Measurements from ENCODE around the gene TTLL1. TPM values are rescaled to one million over a fixed set of nuclear protein-coding genes. Genes with fewer than 3 reads are reported as not detected.

The TTLL1 gene
- total and polyA plus RNA-seq, 2 of the 4 experiments (the other 2 are of a cell fraction): 10.8 to 13.2 TPM

DNA sequence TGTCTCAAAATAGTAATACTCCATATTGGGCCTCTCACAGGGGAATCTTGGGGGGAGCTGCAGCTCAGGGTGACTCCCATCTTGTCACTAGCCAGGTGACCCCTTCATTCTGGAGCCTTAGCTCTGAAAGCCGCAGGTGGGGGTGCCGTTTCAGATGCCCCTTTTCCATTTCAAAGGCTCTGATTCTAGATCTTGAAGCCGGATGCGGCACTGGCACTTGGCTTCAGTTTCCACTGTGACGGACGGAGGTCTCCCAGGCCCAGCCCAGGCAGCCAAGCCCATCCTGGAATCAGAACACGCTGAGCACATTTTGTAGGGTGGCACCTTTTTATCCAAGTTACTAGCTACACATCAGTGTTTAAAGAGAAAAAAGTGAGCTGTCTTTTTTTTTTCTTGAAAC is 27.7 kb upstream of the TTLL1 start:
- H3K79me1 ChIP-seq (ENCODE audit: low read depth in 1 of 2, low read length in 2 of 2): no peaks in the 10 kb centered on the region
- no peak overlapping the region for H3K23ac ChIP-seq (ENCODE audit: low read depth, low read length)
- no peak overlapping the region for H3K9ac ChIP-seq (ENCODE audit: low read depth, low read length)
- BruUV-seq (replicated peaks): no TSS peak
- H3K36me3 ChIP-seq (ENCODE audit: control insufficient read depth, insufficient read depth, low read length): no peaks in the 10 kb centered on the region
- H3K4ac ChIP-seq (ENCODE audit: low read depth, low read length): no peak overlapping the region
- H3K56ac ChIP-seq (ENCODE audit: extremely low read depth, insufficient read depth, low read length): no peak overlapping the region
- no peak overlapping the region for H2BK20ac ChIP-seq (ENCODE audit: low read depth, low read length)
- no peaks in the 10 kb centered on the region for H3K9me1 ChIP-seq (ENCODE audit: insufficient read depth, low read length)
- H2AFZ ChIP-seq (replicated peaks; ENCODE audit: low read length, poor library complexity): no peak overlapping the region
- no peak overlapping the region for H3K4me2 ChIP-seq (ENCODE audit: low read depth, low read length)
- H3K9me3 ChIP-seq (ENCODE audit: control insufficient read depth, insufficient read depth, low read length): no peaks in the 10 kb centered on the region
- DNase-seq (no peak), ATAC-seq (ENCODE audit: low read depth) (no peak)
- dilution Hi-C loops (cut with HindIII; ENCODE audit: low sequenced_read_pairs, unreplicated experiment) (no loop called here), in situ Hi-C loops (cut with MboI; ENCODE audit: low sequenced_read_pairs) (no loop called here), intact Hi-C loops (cut with micrococcal nuclease) (no loop called here)
- no peak overlapping the region for H2BK120ac ChIP-seq (ENCODE audit: low read depth, low read length)
- H3K27ac ChIP-seq (ENCODE audit: insufficient read depth, low read length): no peak overlapping the region
- no peak overlapping the region for H4K8ac ChIP-seq (ENCODE audit: low read depth in 2 of 2, low read length in 2 of 2)
- no peak overlapping the region for H2AK5ac ChIP-seq (ENCODE audit: low read depth, low read length)
- no peak overlapping the region for H2BK5ac ChIP-seq (ENCODE audit: low read depth, low read length, poor library complexity, severe bottlenecking)
- no peak overlapping the region for H4K5ac ChIP-seq (ENCODE audit: low read depth, low read length)
- H4K91ac ChIP-seq (ENCODE audit: insufficient read depth, low read depth, low read length): no peak overlapping the region
- no peak overlapping the region for H2AK9ac ChIP-seq (replicated peaks; ENCODE audit: low read depth, low read length, poor library complexity)
- no peaks in the 10 kb centered on the region for H4K20me1 ChIP-seq (ENCODE audit: insufficient read depth, low read length)
- 73% methylated on average over 3 of the region's 7 CpGs; no CpG with 5 or more reads in 1 of the 2 experiments for WGBS, 2 experiments (ENCODE audit: extremely low coverage in 2 of 2, insufficient read length in 1 of 2)
- ChIA-PET POLR2A (ENCODE audit: unreplicated experiment) (no interaction called here), CTCF (no interaction called here)
- no peaks in the 10 kb centered on the region for H3K4me1 ChIP-seq (ENCODE audit: control insufficient read depth, insufficient read depth, low read length)
- H3K14ac ChIP-seq (replicated peaks; ENCODE audit: low read depth, low read length): no peak overlapping the region
- H2BK15ac ChIP-seq (ENCODE audit: low read depth, low read length): no peak overlapping the region
- peaks cover 27% of the 10 kb centered on the region for H3K27me3 ChIP-seq (ENCODE audit: control insufficient read depth, insufficient read depth, low read length)
- no peak overlapping the region for H3K18ac ChIP-seq (ENCODE audit: low read depth, low read length)
- TF ChIP-seq MXI1 (IDR thresholded peaks at IDR 0.05; ENCODE audit: borderline replicate concordance, low read depth, low read length) (no peak), RFX5 (IDR thresholded peaks at IDR 0.05; ENCODE audit: low read depth, low read length) (no peak), SMC3 (IDR thresholded peaks at IDR 0.05; ENCODE audit: low read depth, low read length) (no peak), FOS (IDR thresholded peaks at IDR 0.05; ENCODE audit: low read depth, low read length) (no peak)
- no peak overlapping the region for H3K4me3 ChIP-seq (ENCODE audit: insufficient read depth, low read depth, low read length)
